ENCODE results near the gene MAN2A2. TPM values are rescaled to one million over a fixed set of nuclear protein-coding genes. Genes with fewer than 3 reads are reported as not detected.

Gene MAN2A2
- total RNA-seq, 1 experiment from 2014 or later: 31.0 TPM

DNA sequence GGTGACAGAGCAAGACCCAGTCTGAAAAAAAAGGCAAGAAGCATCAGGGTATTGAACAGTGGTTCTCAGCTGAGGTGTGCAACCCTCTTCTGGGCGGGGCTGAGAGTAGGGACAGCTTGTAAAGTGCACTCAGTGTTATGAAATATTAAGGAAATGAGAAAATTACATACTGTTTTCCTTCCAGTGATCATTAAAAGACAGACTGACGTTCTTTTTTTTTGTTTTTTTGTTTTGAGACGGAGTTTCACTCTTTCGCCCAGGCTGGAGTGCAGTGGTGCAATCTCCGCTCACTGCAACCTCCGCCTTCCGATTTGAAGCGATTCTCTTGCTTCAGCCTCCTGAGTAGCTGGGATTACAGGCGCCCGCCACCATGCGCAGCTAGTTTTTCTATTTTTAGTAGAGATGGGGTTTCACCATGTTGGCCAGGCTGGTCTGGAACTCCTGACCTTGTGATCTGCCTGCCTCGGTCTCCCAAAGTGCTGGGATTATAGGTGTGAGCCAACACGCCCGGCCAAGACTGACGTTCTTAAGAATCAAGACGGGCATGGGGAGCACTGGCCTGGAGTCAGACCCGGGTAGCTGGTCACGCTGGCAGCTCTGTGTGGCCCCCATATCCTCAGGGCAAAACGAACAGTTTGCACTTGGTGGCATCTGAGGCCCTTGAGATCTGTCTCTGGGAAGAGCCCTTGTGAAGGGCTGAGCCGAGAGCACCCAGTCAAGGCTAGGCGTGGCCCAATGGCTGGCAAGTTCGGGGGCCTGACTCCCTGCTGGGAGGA is 11.4 kb downstream of the MAN2A2 start:
- ChIA-PET CTCF (interaction anchor here (0.6 to 3.8 kb wide), 3 partner anchors 18 to 144 kb away, joined by 3 to 24 read pairs (median 4); partner anchors contain the start of gene HDDC3), POLR2A (no interaction called here)
- Mint-ChIP-seq H3K27me3 (ENCODE audit: low read depth) (no peaks in the 10 kb centered on the region; the same call in 1 of the 2 replicates), H3K4me1 (no peaks in the 10 kb centered on the region), H3K9me3 (no peaks in the 10 kb centered on the region), H3K27ac (no peak overlapping the region; the same call in 1 of the 2 replicates), H3K4me3 (no peak overlapping the region), H3K36me3 (peaks cover 6% of the 10 kb centered on the region; the same call in 1 of the 2 replicates)
- DNase-seq (ENCODE audit: low spot score) (no peak), ATAC-seq (no peak)
- TF ChIP-seq ATF3 (CRISPR knock-in tag; conservative IDR thresholded peaks at IDR 0.05) (no peak), TP53 (CRISPR knock-in tag; IDR thresholded peaks at IDR 0.05) (no peak), HMGA2 (CRISPR knock-in tag; IDR thresholded peaks at IDR 0.05) (no peak), FOXK1 (CRISPR knock-in tag; IDR thresholded peaks at IDR 0.05) (no peak), GTF2I (CRISPR knock-in tag; conservative IDR thresholded peaks at IDR 0.05) (no peak), ZNF121 (CRISPR knock-in tag; IDR thresholded peaks at IDR 0.05) (no peak), ETV6 (CRISPR knock-in tag; IDR thresholded peaks at IDR 0.05) (no peak), MYBL2 (CRISPR knock-in tag; IDR thresholded peaks at IDR 0.05) (no peak), ESRRA (CRISPR knock-in tag; IDR thresholded peaks at IDR 0.05; ENCODE audit: borderline replicate concordance) (no peak), TEAD1 (CRISPR knock-in tag; IDR thresholded peaks at IDR 0.05) (no peak), ZBTB43 (CRISPR knock-in tag; IDR thresholded peaks at IDR 0.05) (no peak), FOXP1 (CRISPR knock-in tag; IDR thresholded peaks at IDR 0.05; ENCODE audit: borderline replicate concordance) (no peak), ZNF396 (CRISPR knock-in tag; IDR thresholded peaks at IDR 0.05; ENCODE audit: borderline replicate concordance) (no peak), E2F1 (CRISPR knock-in tag; IDR thresholded peaks at IDR 0.05) (no peak), ZNF423 (CRISPR knock-in tag; IDR thresholded peaks at IDR 0.05) (no peak)
- TF ChIP-seq, protein P1, sequence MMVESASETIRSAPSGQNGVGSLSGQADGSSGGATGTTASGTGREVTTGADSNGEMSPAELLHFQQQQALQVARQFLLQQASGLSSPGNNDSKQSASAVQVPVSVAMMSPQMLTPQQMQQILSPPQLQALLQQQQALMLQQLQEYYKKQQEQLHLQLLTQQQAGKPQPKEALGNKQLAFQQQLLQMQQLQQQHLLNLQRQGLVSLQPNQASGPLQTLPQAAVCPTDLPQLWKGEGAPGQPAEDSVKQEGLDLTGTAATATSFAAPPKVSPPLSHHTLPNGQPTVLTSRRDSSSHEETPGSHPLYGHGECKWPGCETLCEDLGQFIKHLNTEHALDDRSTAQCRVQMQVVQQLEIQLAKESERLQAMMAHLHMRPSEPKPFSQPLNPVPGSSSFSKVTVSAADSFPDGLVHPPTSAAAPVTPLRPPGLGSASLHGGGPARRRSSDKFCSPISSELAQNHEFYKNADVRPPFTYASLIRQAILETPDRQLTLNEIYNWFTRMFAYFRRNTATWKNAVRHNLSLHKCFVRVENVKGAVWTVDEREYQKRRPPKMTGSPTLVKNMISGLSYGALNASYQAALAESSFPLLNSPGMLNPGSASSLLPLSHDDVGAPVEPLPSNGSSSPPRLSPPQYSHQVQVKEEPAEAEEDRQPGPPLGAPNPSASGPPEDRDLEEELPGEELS (CRISPR knock-in tag; IDR thresholded peaks at IDR 0.05): no peak
- TF ChIP-seq, protein P2, sequence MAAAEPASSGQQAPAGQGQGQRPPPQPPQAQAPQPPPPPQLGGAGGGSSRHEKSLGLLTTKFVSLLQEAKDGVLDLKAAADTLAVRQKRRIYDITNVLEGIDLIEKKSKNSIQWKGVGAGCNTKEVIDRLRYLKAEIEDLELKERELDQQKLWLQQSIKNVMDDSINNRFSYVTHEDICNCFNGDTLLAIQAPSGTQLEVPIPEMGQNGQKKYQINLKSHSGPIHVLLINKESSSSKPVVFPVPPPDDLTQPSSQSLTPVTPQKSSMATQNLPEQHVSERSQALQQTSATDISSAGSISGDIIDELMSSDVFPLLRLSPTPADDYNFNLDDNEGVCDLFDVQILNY (CRISPR knock-in tag; IDR thresholded peaks at IDR 0.05): no peak
- TF ChIP-seq, protein P3, sequence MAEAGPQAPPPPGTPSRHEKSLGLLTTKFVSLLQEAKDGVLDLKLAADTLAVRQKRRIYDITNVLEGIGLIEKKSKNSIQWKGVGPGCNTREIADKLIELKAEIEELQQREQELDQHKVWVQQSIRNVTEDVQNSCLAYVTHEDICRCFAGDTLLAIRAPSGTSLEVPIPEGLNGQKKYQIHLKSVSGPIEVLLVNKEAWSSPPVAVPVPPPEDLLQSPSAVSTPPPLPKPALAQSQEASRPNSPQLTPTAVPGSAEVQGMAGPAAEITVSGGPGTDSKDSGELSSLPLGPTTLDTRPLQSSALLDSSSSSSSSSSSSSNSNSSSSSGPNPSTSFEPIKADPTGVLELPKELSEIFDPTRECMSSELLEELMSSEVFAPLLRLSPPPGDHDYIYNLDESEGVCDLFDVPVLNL (CRISPR knock-in tag; IDR thresholded peaks at IDR 0.05; ENCODE audit: borderline replicate concordance, low read depth): no peak

All from WTC11 (cell line).